NB4 (cell line): ENCODE measurements around the gene FILIP1L.

Experiments used
- DNase-seq: peaks from one replicate; pipeline ENCODE4 v3.0.0; 2010; ENCODE audit warnings: low read depth
- H3K4me3 ChIP-seq: one replicate; pipeline ENCODE4 v1.5.1; 2011; ENCODE audit warnings: mild to moderate bottlenecking, low read depth, low read length, moderate library complexity
- CTCF ChIP-seq: IDR thresholded peaks from one replicate; pipeline ENCODE4 v1.5.1; 2012; ENCODE audit warnings: low read depth, low read length
- MAX ChIP-seq: IDR thresholded peaks from 2 replicates; pipeline ENCODE4 v1.6.1; 2011; ENCODE audit warnings: low read depth, low read length
- MYC ChIP-seq: IDR thresholded peaks from 2 replicates; pipeline ENCODE4 v1.6.1; 2011; ENCODE audit warnings: low read depth, low read length
- POLR2A ChIP-seq: IDR thresholded peaks from 2 replicates; pipeline ENCODE4 v1.6.1; 2011; ENCODE audit warnings: mild to moderate bottlenecking; ENCODE audit not compliant: insufficient read length; ENCODE audit errors: extremely low read depth

FILIP1L gene

GRCh38 chr3:99958222-99958912, 155.9 kb downstream of the FILIP1L start:
- no peak for DNase-seq
- no peak for TF ChIP-seq POLR2A
- TF ChIP-seq MAX = no peak
- no peak for TF ChIP-seq MYC
- no peak for TF ChIP-seq CTCF
- no peak overlapping the region for H3K4me3 ChIP-seq

- TF ChIP-seq MAX = no peak
- no peak for DNase-seq
- H3K4me3 ChIP-seq = no peak overlapping the region
Observed at GRCh38 chr3:99957151-99957796, 157.0 kb downstream of the FILIP1L start.

- no peak overlapping the region for H3K4me3 ChIP-seq
- no peak for DNase-seq
- no peak for TF ChIP-seq MYC
- no peak for TF ChIP-seq CTCF
- TF ChIP-seq POLR2A = no peak
- TF ChIP-seq MAX = no peak
Observed at GRCh38 chr3:99955773-99956562, 158.3 kb downstream of the FILIP1L start.

GRCh38 chr3:99954914-99955644, 159.2 kb downstream of the FILIP1L start:
- H3K4me3 ChIP-seq = no peak overlapping the region
- TF ChIP-seq MAX (no peak), CTCF (no peak), POLR2A (no peak), MYC (no peak)
- DNase-seq = no peak

- no peak for TF ChIP-seq POLR2A
- TF ChIP-seq MYC = no peak
- no peak for TF ChIP-seq CTCF
- no peak for TF ChIP-seq MAX
- DNase-seq = no peak
- H3K4me3 ChIP-seq = no peak overlapping the region
Observed at GRCh38 chr3:99953596-99953995, 160.7 kb downstream of the FILIP1L start.

- TF ChIP-seq POLR2A (no peak), CTCF (no peak), MAX (no peak), MYC (no peak)
- DNase-seq = no peak
- H3K4me3 ChIP-seq = no peak overlapping the region
Observed at GRCh38 chr3:99952306-99952705, 162.0 kb downstream of the FILIP1L start.
